BLaER1 (cell line): Measurements from ENCODE around the gene CDH4.
A peak's percentile ranks its signal among the peaks of the same experiment; 100 is the strongest.
"Not testable (repeated sequence)": the region's sequence is repeated elsewhere in the genome, so short reads cannot be mapped to it uniquely, and the experiment has no call there.

ENCODE experiments used
- H3K27ac ChIP-seq: shearing (Covaris generic); formaldehyde crosslinking; 2 replicates; pipeline ENCODE4 v1.8.1; 2022
- H3K27me3 ChIP-seq: shearing (Covaris generic); formaldehyde crosslinking; 2 replicates; pipeline ENCODE4 v1.8.1; 2022
- H3K36me3 ChIP-seq: shearing (Covaris generic); formaldehyde crosslinking; 2 replicates; pipeline ENCODE4 v1.8.1; 2022
- H3K4me1 ChIP-seq: shearing (Covaris generic); formaldehyde crosslinking; 2 replicates; pipeline ENCODE4 v1.8.1; 2022
- H3K4me2 ChIP-seq: shearing (Covaris generic); formaldehyde crosslinking; 2 replicates; pipeline ENCODE4 v1.8.1; 2022
- H3K4me3 ChIP-seq: shearing (Covaris generic); formaldehyde crosslinking; 2 replicates; pipeline ENCODE4 v1.8.1; 2022
- H3K9ac ChIP-seq: shearing (Covaris generic); formaldehyde crosslinking; 2 replicates; pipeline ENCODE4 v1.8.1; 2022
- H3K9me3 ChIP-seq: shearing (Covaris generic); formaldehyde crosslinking; 2 replicates; pipeline ENCODE4 v1.8.1; 2022
- H4K20me1 ChIP-seq: shearing (Covaris generic); formaldehyde crosslinking; 2 replicates; pipeline ENCODE4 v1.8.1; 2022
- Cebpa-rat ChIP-seq: shearing (Covaris generic); IDR thresholded peaks from 2 replicates; pipeline ENCODE4 v1.8.1; 2022

CDH4 gene

GRCh38 chr20:61397146-61397545 is 145.1 kb downstream of the CDH4 start:
- TF ChIP-seq Cebpa-rat: no peak
- H3K4me3 ChIP-seq: no peak overlapping the region
- H3K27me3 ChIP-seq: no peaks in the 10 kb centered on the region
- peaks cover 16% of the 10 kb centered on the region for H3K4me1 ChIP-seq
- no peaks in the 10 kb centered on the region for H3K9me3 ChIP-seq
- H3K36me3 ChIP-seq: no peaks in the 10 kb centered on the region
- no peak overlapping the region for H3K9ac ChIP-seq
- H3K4me2 ChIP-seq: no peak overlapping the region
- H3K27ac ChIP-seq: no peak overlapping the region
- no peaks in the 10 kb centered on the region for H4K20me1 ChIP-seq

- Histone ChIP-seq H3K36me3 (no peaks in the 10 kb centered on the region), H3K9ac (no peak overlapping the region), H3K9me3 (no peaks in the 10 kb centered on the region), H3K27ac (no peak overlapping the region), H3K4me1 (peaks cover 11% of the 10 kb centered on the region), H3K27me3 (no peaks in the 10 kb centered on the region), H3K4me2 (peak overlapping the region; percentile 39; the same call in 1 of the 2 replicates), H4K20me1 (no peaks in the 10 kb centered on the region), H3K4me3 (no peak overlapping the region)
- no peak for TF ChIP-seq Cebpa-rat
Measured at GRCh38 chr20:61397790-61398189, 145.7 kb downstream of the CDH4 start.

- Histone ChIP-seq H3K27ac (no peak overlapping the region), H3K4me3 (no peak overlapping the region), H3K4me1 (peaks cover 21% of the 10 kb centered on the region), H4K20me1 (no peaks in the 10 kb centered on the region), H3K9me3 (no peaks in the 10 kb centered on the region), H3K9ac (no peak overlapping the region), H3K36me3 (no peaks in the 10 kb centered on the region), H3K27me3 (no peaks in the 10 kb centered on the region), H3K4me2 (no peak overlapping the region)
- no peak for TF ChIP-seq Cebpa-rat
Measured at GRCh38 chr20:61399433-61399832, 147.4 kb downstream of the CDH4 start.

GRCh38 chr20:61400499-61400898 is 148.4 kb downstream of the CDH4 start:
- no peak for TF ChIP-seq Cebpa-rat
- Histone ChIP-seq H4K20me1 (no peaks in the 10 kb centered on the region), H3K9me3 (peaks cover 6% of the 10 kb centered on the region; the same call in 1 of the 2 replicates), H3K4me1 (peaks cover 23% of the 10 kb centered on the region), H3K4me2 (no peak overlapping the region), H3K27me3 (no peaks in the 10 kb centered on the region), H3K36me3 (no peaks in the 10 kb centered on the region), H3K9ac (no peak overlapping the region), H3K27ac (no peak overlapping the region), H3K4me3 (no peak overlapping the region)

GRCh38 chr20:61404303-61404702 is 152.2 kb downstream of the CDH4 start:
- TF ChIP-seq Cebpa-rat: no peak
- Histone ChIP-seq H3K9ac (no peak overlapping the region), H3K27me3 (no peaks in the 10 kb centered on the region), H3K4me3 (no peak overlapping the region), H4K20me1 (no peaks in the 10 kb centered on the region), H3K9me3 (peaks cover 17% of the 10 kb centered on the region), H3K27ac (no peak overlapping the region), H3K36me3 (no peaks in the 10 kb centered on the region), H3K4me2 (peak overlapping the region; percentile 41), H3K4me1 (peaks cover 29% of the 10 kb centered on the region)

- peaks cover 17% of the 10 kb centered on the region for H3K9me3 ChIP-seq
- no peak overlapping the region for H3K4me2 ChIP-seq
- H3K27me3 ChIP-seq: no peaks in the 10 kb centered on the region
- H3K36me3 ChIP-seq: no peaks in the 10 kb centered on the region
- TF ChIP-seq Cebpa-rat: no peak
- no peak overlapping the region for H3K4me3 ChIP-seq
- H3K9ac ChIP-seq: no peak overlapping the region
- H3K4me1 ChIP-seq: peaks cover 31% of the 10 kb centered on the region
- no peaks in the 10 kb centered on the region for H4K20me1 ChIP-seq
- H3K27ac ChIP-seq: no peak overlapping the region
Measured at GRCh38 chr20:61405007-61405406, 152.9 kb downstream of the CDH4 start.

- H3K27me3 ChIP-seq, H3K9ac ChIP-seq, H3K27ac ChIP-seq, H3K36me3 ChIP-seq, H3K4me3 ChIP-seq, H4K20me1 ChIP-seq, H3K4me2 ChIP-seq: not testable (repeated sequence)
- peaks cover 31% of the 10 kb centered on the region for H3K4me1 ChIP-seq
- H3K9me3 ChIP-seq: peaks cover 17% of the 10 kb centered on the region
Measured at GRCh38 chr20:61406773-61407172, 154.7 kb downstream of the CDH4 start.

- no peaks in the 10 kb centered on the region for H3K36me3 ChIP-seq
- peaks cover 31% of the 10 kb centered on the region for H3K4me1 ChIP-seq
- no peaks in the 10 kb centered on the region for H4K20me1 ChIP-seq
- H3K9ac ChIP-seq: no peak overlapping the region
- no peak overlapping the region for H3K27ac ChIP-seq
- H3K4me2 ChIP-seq: peak overlapping the region; percentile 21; the same call in 1 of the 2 replicates
- no peak overlapping the region for H3K4me3 ChIP-seq
- H3K27me3 ChIP-seq: no peaks in the 10 kb centered on the region
- H3K9me3 ChIP-seq: peaks cover 17% of the 10 kb centered on the region
- TF ChIP-seq Cebpa-rat: no peak
Measured at GRCh38 chr20:61407561-61407960, 155.5 kb downstream of the CDH4 start.

- H3K27ac ChIP-seq: no peak overlapping the region
- peaks cover 25% of the 10 kb centered on the region for H3K9me3 ChIP-seq
- H3K4me2 ChIP-seq: peak overlapping the region; percentile 21; the same call in 1 of the 2 replicates
- no peak overlapping the region for H3K4me3 ChIP-seq
- peaks cover 23% of the 10 kb centered on the region for H3K4me1 ChIP-seq
- H3K27me3 ChIP-seq: no peaks in the 10 kb centered on the region
- no peak overlapping the region for H3K9ac ChIP-seq
- H3K36me3 ChIP-seq: no peaks in the 10 kb centered on the region
- no peak for TF ChIP-seq Cebpa-rat
- no peaks in the 10 kb centered on the region for H4K20me1 ChIP-seq
Measured at GRCh38 chr20:61408951-61409740, 157.1 kb downstream of the CDH4 start.

- TF ChIP-seq Cebpa-rat: no peak
Measured at GRCh38 chr20:61411743-61412142, 159.7 kb downstream of the CDH4 start.

More at GRCh38 chr20:61411743-61412142, 159.7 kb downstream of the CDH4 start:
- Histone ChIP-seq H3K9me3 (peaks cover 9% of the 10 kb centered on the region; the same call in 1 of the 2 replicates), H3K4me3 (no peak overlapping the region), H3K27me3 (no peaks in the 10 kb centered on the region), H3K27ac (no peak overlapping the region), H3K4me1 (peaks cover 18% of the 10 kb centered on the region), H3K4me2 (no peak overlapping the region), H4K20me1 (no peaks in the 10 kb centered on the region), H3K9ac (no peak overlapping the region), H3K36me3 (no peaks in the 10 kb centered on the region)
